ENCODE measurements around the gene CACNB3.
"Not testable (repeated sequence)": the region's sequence is repeated elsewhere in the genome, so short reads cannot be mapped to it uniquely, and the experiment has no call there.

Gene CACNB3

GRCh38 chr12:48828841-48829575, 10.7 kb downstream of the CACNB3 start:
- no peak overlapping the region for H3K4me3 ChIP-seq (ENCODE audit: low read depth, low read length)
- no peak for DNase-seq
- no peak for TF ChIP-seq CTCF (IDR thresholded peaks at IDR 0.05; ENCODE audit: low read depth, low read length)
- no peaks in the 10 kb centered on the region for H3K27me3 ChIP-seq (ENCODE audit: insufficient read depth, low read depth, severe bottlenecking)
- H3K9me3 ChIP-seq (ENCODE audit: severe bottlenecking), result no peaks in the 10 kb centered on the region
- peaks cover 96% of the 10 kb centered on the region for H3K36me3 ChIP-seq
- no peak overlapping the region for H3K27ac ChIP-seq

- Histone ChIP-seq H3K36me3 (peaks cover 100% of the 10 kb centered on the region), H3K4me3 (ENCODE audit: low read depth, low read length) (no peak overlapping the region), H3K27me3 (ENCODE audit: insufficient read depth, low read depth, severe bottlenecking) (no peaks in the 10 kb centered on the region), H3K27ac (no peak overlapping the region), H3K9me3 (ENCODE audit: severe bottlenecking) (no peaks in the 10 kb centered on the region)
- no peak for DNase-seq
- TF ChIP-seq CTCF (IDR thresholded peaks at IDR 0.05; ENCODE audit: low read depth, low read length), result no peak
Observed at GRCh38 chr12:48831257-48831656, 13.0 kb downstream of the CACNB3 start.

GRCh38 chr12:48832321-48833060, 14.2 kb downstream of the CACNB3 start:
- no peak for DNase-seq
- Histone ChIP-seq H3K36me3 (peaks cover 100% of the 10 kb centered on the region), H3K27ac (no peak overlapping the region), H3K27me3 (ENCODE audit: insufficient read depth, low read depth, severe bottlenecking) (no peaks in the 10 kb centered on the region), H3K9me3 (ENCODE audit: severe bottlenecking) (no peaks in the 10 kb centered on the region), H3K4me3 (ENCODE audit: low read depth, low read length) (no peak overlapping the region)
- TF ChIP-seq CTCF (IDR thresholded peaks at IDR 0.05; ENCODE audit: low read depth, low read length), result 0 out of 2 replicates have a peak, but pooled peaks have one; percentile 12

- no peak for TF ChIP-seq CTCF (IDR thresholded peaks at IDR 0.05; ENCODE audit: low read depth, low read length)
- Histone ChIP-seq H3K4me3 (ENCODE audit: low read depth, low read length) (no peak overlapping the region), H3K9me3 (ENCODE audit: severe bottlenecking) (no peaks in the 10 kb centered on the region), H3K36me3 (peaks cover 80% of the 10 kb centered on the region), H3K27ac (no peak overlapping the region), H3K27me3 (ENCODE audit: insufficient read depth, low read depth, severe bottlenecking) (no peaks in the 10 kb centered on the region)
- no peak for DNase-seq
Observed at GRCh38 chr12:48838048-48838447, 19.8 kb downstream of the CACNB3 start.

- not testable (repeated sequence) for H3K27ac ChIP-seq; H3K27me3 ChIP-seq (ENCODE audit: insufficient read depth, low read depth, severe bottlenecking); DNase-seq; H3K9me3 ChIP-seq (ENCODE audit: severe bottlenecking); H3K4me3 ChIP-seq (ENCODE audit: low read depth, low read length)
- H3K36me3 ChIP-seq, result peaks cover 76% of the 10 kb centered on the region
Observed at GRCh38 chr12:48842021-48842420, 23.7 kb downstream of the CACNB3 start.

- peak within 1 kb of the TSS; percentile 89 for H3K27ac ChIP-seq
Observed at GRCh38 chr12:48851883-48852733, 33.8 kb downstream of the CACNB3 start, which contains the start of gene DDX23. DDX23 (minus strand) TSS chr12:48852163; CDS start chr12:48845782, 6,381 bp downstream.

More at GRCh38 chr12:48851883-48852733, 33.8 kb downstream of the CACNB3 start, which contains the start of gene DDX23:
- Histone ChIP-seq H3K9me3 (ENCODE audit: severe bottlenecking) (no peaks in the 10 kb centered on the region), H3K4me3 (ENCODE audit: low read depth, low read length) (peak within 1 kb of the TSS; percentile 94), H3K36me3 (peaks cover 29% of the 10 kb centered on the region), H3K27me3 (ENCODE audit: insufficient read depth, low read depth, severe bottlenecking) (no peaks in the 10 kb centered on the region)
- TF ChIP-seq CTCF (IDR thresholded peaks at IDR 0.05; ENCODE audit: low read depth, low read length), result no peak
- DNase-seq, result peak; percentile 96
